ENCODE measurements around the gene FGFBP1. TPM values are rescaled to one million over a fixed set of nuclear protein-coding genes. Genes with fewer than 3 reads are reported as not detected.

Gene FGFBP1
- total RNA-seq, 4 donors from 2014 or later, result 2.5 TPM; not detected in 3

- H3K9me3 ChIP-seq, result no peaks in the 10 kb centered on the region
- WGBS, 2 donors, result 94 to 96% methylated on average over 4 of the region's 4 CpGs
- DNase-seq (ENCODE audit: low spot score in 2 of 2), result no peak
- no peak for TF ChIP-seq POLR2A (IDR thresholded peaks at IDR 0.05)
- no peak for TF ChIP-seq CTCF (IDR thresholded peaks at IDR 0.05)
- no peak for TF ChIP-seq EP300 (IDR thresholded peaks at IDR 0.05)
- H3K36me3 ChIP-seq, result no peaks in the 10 kb centered on the region
- no peak overlapping the region for H3K4me3 ChIP-seq
- H3K4me1 ChIP-seq, result peaks cover 0 to 7% (median 0%) of the 10 kb centered on the region in 4 donors
- no peaks in the 10 kb centered on the region for H3K27me3 ChIP-seq
- no peak overlapping the region for H3K27ac ChIP-seq
Measured at GRCh38 chr4:15890246-15890829, 48.2 kb downstream of the FGFBP1 start.

DNA sequence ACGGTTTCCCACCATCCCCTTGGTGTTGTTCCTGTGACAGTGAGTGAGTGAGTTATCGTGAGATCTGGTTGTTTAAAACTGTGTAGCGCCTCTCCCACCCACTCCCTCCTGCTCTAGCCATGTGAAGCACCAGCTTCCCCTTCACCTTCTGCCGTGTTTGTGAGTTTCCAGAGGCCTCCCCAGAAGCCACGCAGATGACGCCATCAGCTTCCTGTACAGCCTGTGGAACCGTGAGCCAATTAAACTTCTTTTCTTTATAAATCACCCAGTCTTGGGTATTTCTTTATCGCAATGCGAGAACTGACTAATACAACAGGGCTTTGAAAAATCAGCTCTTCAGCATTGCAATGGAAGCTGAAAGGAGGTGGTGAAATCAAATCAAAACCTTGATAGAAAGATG is 50.0 kb downstream of the FGFBP1 start:
- H3K4me3 ChIP-seq, result no peak overlapping the region
- no peaks in the 10 kb centered on the region for H3K36me3 ChIP-seq

More for the DNA sequence above, 50.0 kb downstream of the FGFBP1 start:
- H3K27me3 ChIP-seq, result no peaks in the 10 kb centered on the region
- peaks cover 0 to 7% (median 0%) of the 10 kb centered on the region in 4 donors for H3K4me1 ChIP-seq
- H3K9me3 ChIP-seq, result no peaks in the 10 kb centered on the region
- DNase-seq (ENCODE audit: low spot score in 2 of 2), result no peak
- TF ChIP-seq POLR2A (IDR thresholded peaks at IDR 0.05) (no peak), EP300 (IDR thresholded peaks at IDR 0.05) (no peak), CTCF (IDR thresholded peaks at IDR 0.05) (no peak)
- 87 to 88% methylated on average over 9 of the region's 9 CpGs for WGBS, 2 donors
- H3K27ac ChIP-seq, result no peak overlapping the region

Other genes with a start within 250 kb of the FGFBP1 start
- 10 to 100 TPM in 3 of 4 donors, 1 to 10 TPM in 1; 7.3 to 21.0 (median 11.9) TPM for gene BST1, start 235.7 kb downstream of the FGFBP1 start, total RNA-seq
- 10 to 100 TPM in 1 of 4 donors, 1 to 10 TPM in 3; 3.0 to 12.1 (median 6.7) TPM for gene CD38, start 160.4 kb downstream of the FGFBP1 start, total RNA-seq
- 100 to 1,000 TPM in 3 of 4 donors, 10 to 100 TPM in 1; 33.0 to 337 (median 145) TPM for gene FGFBP2, start 24.4 kb upstream of the FGFBP1 start, total RNA-seq
- gene PROM1, start 145.3 kb upstream of the FGFBP1 start, total RNA-seq, result not detected

Data from tibial nerve (tissue), 4 donors.